HG03103 (cell line): ENCODE measurements around the gene CEMP1.

Experiments used
- ATAC-seq: cut with Tn5 transposase; IDR thresholded peaks from one replicate; pipeline ENCODE4 v1.9.1; 2021; ENCODE audit warnings: low read depth; ENCODE audit not compliant: unreplicated experiment

CEMP1 gene

DNA sequence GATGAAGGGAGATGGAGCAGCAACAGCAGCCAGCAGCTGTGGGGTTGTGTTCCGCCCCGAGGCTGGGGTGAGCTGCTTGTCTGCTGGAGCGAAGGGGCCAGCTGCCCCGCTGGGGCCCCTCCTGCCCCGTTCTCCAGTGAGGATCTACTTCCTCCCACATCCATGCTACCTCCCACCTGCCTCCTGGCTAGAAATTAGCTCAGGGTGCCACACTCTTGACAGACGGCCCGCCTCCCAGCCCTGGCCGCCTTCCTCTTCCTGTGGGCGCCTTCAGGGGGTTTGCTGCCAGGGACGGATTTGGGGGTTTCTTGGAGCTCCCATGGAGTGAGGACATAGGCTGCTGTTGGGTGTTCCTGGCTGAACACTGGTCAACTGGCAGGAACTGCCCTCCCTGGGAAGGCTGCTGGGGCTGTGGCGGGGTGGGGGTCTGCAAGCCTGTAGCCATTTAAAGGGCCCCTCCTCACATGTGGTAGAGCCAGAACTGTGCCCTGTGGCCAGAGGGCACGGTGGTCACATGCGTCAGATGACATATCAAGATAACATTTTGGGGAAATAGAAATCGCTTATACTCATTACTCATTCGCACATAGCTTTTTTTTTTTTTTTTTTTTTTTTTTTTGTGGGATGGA lies 43.2 kb downstream of the CEMP1 start:
- ATAC-seq = no peak

DNA sequence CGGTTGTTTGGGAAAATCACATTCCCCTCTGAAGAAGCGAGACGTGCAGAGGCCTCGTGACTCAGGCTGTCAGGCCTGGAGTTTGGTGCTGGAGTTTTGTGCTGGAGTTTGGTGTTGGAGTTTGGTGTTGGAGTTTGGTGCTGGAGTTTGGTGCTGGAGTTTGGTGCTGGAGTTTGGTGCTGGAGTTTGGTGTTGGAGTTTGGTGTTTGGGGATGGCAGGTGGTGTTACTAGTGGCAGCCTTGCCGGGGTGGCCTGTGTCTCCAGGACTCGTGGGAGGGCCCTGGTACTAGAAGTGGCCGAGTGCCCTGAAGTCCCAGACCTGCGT lies 43.7 kb downstream of the CEMP1 start:
- ATAC-seq = no peak

DNA sequence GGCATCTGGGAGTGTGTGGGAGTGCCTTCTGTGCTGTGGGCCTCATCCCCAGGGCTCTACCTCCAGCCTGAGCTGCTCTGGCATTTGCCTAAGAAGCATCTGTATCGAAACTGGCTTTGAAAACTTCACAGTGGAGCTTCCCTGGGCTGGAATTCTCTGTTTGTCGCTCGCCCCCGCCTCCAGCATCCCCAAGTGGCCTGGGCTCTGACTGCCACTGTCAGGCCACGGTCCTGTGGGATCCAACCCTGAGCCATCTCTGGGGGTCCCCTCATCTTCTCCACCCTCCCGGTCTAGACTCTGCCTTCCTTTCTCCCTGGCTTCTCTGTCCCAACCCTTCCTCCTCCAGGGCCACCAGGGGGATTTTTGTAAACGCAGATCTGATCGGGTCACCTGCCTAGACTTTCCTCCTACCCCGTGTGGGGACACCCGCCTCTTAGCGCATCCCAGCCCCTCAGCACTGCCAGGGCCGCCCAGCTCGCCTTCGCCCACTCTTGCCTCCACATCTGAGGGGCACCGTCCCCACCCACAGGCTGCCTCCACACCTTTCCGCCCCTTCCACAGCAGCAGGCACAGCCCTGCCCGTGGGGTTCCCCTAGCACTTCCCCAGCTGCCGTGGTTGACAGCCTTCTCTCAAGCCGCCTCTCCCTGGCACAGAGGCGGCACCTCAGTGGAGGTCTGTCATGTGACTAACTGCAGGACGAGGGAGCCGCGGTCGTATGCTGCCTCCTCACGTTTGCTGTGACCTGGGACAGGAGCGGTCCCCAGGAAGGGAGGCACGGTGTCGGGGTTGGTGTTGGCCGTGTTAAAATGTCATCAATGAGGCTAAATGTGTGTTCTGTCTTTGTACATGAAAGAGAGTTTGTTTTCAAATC lies 44.3 kb downstream of the CEMP1 start:
- ATAC-seq = peak; percentile 54

DNA sequence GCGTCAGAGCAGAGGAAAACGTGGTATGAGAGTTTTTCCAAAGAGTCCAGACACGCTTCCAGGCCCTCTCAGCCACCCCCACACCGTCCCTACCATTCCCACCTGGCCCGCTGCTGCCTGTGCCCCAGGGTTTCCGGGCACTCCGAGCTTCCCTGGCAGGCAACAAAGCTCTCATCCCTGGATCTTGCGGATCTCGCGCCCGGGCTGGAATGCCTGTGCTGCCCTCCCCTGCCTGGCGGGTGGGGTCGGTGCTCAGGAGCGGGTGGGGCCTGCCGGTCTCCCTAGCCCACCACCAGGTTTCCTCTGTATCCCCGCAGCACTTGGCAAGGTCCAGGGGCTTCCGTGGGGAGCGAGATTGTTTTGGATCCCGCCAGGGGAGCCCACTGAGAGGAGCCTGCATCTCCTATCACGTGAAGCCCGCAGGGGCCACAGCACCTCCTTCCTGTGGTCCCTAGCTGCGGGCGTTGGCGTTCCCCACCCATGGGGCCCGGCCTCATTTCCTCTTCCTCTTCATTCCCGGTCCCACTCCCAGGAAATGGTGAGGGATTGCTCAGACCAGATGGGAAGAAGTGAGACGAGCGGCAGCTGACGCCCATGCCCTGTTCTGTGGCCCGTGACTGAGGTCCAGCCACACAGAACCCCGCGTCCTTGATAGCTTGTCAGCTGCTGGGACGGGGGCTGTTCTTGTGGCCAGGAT lies 45.2 kb downstream of the CEMP1 start:
- no peak for ATAC-seq

DNA sequence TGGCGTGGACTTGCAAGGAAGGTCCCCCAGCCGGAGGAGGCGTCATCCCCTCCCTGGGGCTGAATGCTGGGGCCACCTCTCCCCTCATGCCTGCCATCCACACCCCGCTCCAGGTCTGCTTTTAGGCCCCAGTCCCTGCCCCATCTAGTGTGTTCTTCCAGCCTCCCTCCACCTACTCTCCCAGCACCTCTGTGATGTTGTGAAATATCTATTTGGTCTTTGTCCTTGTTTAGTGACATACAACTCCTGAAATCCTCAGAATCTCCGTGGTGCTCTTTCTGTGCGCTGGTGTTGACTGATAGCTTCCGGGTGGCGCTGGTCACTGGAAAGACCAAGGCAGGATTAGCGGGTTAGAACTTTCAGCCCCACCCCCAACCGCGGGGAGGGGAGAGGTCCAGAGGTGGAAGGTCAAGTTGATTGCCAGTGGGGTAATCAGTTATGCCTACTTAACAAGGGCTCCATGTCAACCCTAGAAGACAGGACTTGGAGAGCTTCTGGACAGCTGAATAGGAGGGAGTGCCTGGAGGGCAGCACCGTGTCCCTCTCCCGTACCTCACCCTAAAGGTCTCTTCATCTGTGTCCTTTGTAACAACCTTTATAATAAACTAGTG lies 46.2 kb downstream of the CEMP1 start:
- no peak for ATAC-seq

DNA sequence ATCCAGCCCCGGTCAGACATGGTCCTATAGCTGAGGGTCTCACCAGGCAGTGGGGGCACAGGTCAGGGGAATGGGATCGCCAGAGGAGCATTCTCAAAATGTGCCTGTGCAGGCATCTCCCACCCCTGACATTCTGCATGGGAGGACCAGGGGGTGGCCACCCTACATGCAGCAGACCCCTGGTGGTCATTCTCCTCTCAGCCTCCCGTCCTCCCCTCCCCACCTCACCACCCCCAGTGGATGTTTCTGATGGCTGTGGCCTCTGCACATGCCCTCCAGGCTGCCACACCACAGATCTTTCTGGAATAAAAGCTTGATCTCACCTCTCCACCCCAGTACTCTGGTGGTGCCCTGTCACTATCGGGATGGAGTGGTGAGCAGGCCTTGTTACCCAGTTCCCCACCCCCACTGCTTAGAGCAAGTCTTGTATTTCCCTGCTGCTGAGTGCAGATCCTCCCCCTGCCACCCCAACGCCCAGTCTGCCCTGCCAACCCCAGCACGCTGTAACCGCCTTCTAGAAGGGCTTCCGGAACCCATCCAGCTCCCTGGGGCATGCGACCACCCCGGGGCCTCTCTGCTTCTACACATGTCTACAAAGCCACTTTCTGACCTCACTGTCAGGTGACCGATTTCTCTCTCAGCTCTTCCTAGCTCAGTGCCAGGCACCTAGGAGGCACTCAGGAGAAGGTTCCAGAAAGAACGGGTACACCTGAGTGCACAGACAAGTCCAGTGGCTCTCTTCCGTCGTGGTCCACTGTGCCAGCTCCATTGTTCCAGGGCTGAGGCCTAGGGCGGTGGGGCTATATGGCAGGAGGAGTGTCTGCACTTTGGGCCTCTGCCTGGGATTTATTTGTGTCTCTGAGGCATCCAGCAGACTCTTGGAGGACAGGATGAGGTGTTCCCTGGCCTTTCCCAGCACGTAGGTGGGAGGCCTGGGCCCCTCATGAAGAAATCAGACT lies 47.0 kb downstream of the CEMP1 start:
- ATAC-seq = no peak

DNA sequence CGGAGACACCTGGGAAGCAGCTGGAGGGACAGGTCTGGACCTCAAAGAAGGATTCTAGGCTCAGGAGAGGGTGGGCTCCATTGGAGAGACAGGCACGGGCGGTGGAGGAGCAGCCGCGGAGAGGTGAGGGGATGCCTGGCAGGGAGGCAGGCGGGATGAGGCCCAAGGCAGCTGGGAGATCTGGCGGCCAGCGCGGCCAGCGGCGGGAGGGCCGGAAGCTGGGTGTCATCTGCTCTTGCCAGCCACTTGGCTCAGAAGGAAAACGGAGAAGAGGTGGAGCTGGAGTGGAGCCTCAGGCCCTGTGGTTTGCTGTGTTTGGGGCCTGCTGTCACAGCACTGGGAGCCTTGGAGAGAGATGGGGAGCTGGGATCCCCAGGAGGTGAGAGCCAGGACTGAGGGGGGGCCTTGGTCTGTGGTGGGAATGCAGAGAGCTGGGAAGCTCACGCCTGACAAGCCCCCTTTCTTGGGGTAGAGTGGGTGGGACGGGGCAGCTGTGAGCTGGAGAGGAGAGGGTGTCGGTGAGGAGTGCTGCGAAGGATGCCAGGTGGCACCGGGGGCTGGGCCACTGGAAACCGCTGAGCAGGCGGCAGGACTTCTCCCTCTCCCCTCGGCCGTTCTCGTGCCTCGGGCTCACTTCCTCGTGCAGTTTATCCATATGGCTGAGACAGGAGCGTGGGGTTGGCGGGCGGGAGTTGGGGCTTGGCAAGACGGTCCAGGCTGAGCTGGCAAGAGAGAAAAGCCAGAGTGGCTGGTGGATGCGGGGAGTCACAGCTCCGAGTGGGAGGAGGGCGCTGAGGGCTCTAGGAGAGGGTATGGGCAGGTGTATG lies 48.3 kb downstream of the CEMP1 start:
- ATAC-seq = no peak

DNA sequence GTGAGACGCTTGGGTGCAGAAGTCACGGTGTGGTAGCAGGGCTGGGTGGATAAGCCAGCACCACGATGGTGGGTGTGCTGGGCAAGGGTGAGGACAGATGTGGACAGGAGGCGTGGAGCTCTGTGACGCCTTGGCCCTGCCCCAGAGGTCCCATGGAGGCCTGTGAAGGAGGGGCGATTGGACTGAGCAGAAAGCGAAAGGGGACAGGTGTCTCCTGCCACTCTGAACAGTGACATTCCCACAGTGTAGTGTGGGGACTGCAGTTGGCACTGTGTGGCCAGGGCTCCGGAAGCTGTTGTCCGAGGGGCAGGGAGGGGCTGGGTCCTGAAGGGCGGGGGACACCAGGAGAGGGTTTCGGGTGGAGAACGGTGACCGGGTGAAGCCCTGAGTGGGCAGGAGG lies 49.0 kb downstream of the CEMP1 start:
- ATAC-seq = no peak

DNA sequence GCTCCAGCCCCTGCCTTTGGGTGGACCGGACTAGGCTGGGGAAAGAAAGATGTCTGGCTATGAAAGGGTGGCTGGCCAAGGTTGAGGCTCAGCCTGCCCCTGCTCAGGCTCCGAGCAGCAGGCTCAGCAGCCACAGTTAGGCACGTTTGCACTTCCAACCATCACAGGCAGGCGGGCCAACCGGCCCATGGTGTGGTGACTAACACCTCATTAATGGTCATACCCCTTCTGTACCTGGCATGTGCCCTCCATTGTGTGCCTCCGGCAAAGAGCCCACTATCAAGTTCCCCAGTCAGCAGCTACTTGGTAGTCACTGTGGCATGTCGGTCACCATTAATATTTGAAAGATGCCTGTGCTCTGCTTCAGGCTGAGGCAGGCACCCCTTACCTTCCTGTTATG lies 49.5 kb downstream of the CEMP1 start:
- ATAC-seq = no peak

DNA sequence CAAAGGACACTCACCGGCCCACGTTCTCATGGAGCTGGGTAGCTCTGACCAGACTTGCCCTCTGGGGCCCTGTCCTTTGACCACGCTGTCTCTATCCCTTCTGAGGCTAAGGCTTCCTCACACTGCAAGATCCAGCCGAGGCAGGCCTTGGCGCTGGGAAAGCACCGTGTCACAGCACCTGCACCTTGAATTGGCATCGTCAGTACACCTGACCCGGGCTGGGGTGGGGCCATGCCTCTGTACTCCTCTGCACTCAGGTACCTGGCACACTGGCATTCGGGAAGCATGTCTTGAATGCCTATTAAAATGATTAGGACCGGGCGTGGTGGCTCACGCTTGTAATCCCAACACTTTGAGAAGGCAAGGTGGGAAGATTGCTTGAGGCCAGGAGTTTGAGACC lies 50.3 kb downstream of the CEMP1 start:
- ATAC-seq = no peak
